ENCODE results near the gene NDUFS4. TPM values are rescaled to one million over a fixed set of nuclear protein-coding genes. Genes with fewer than 3 reads are reported as not detected.

The NDUFS4 gene
- 134 and 180 TPM in 2 replicates for total RNA-seq

DNA sequence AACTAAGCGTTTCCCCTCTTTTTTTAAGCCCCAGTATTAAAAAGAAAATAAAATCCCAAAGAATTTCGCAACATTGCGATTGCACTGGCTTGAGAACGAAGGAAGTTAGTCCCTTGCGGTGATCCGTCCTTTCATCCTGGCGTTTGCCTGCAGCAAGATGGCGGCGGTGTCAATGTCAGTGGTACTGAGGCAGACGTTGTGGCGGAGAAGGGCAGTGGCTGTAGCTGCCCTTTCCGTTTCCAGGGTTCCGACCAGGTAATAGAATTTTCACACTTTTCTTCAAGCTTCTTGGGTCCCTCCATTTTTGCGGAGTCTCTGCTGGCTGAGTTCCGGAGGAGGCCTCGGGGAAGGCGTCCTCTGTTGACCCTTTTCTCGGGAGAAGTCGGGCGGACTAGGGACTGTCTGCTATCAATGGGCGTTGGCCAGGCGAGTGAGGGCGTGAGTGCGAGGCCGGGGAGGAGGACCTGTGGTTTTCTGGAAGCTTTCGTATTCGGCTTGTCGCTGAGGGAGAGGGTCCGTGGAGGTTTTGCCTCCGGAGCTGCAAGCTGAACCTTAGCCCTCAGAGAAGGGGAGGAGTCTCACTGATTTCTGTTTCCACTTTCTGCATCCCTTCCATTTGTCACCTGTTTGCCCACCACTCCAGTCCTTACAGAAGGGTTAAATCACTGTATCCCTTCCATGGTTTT lies at the start of gene NDUFS4:
Gene NDUFS4, plus strand, starts transcription at position 134 of the 686 bp plus-strand sequence. Its CDS starts 24 bp downstream, at position 158.

Other genes starting within 250 kb of the NDUFS4 start
- 45.5 and 47.7 TPM in 2 replicates for gene FST, start 80.0 kb upstream of the NDUFS4 start, total RNA-seq

All from epithelial cell of umbilical artery (primary cell).